MCF 10A (cell line): Measurements from ENCODE around the gene DIP2C. TPM values are rescaled to one million over a fixed set of nuclear protein-coding genes. Genes with fewer than 3 reads are reported as not detected.

ENCODE experiments used
- BruUV-seq: library from RNA; stranded (reverse); fragments of 400-500 nt; replicated peaks from 2 replicates; lab custom pipeline; 2021; lab: Mats Ljungman, UMichigan
- CTCF ChIA-PET: fragments of 300-600 bp; sonication (Branson Sonifier 250); formaldehyde crosslinking; extraction: SDS; loops from one replicate; lab custom pipeline; 2021; ENCODE audit warnings: antibody characterized with exemption, inconsistent platforms; lab: Yijun Ruan, JAX
- POLR2A ChIA-PET: fragments of 300-600, 350-650 bp; sonication (Branson Sonifier 250); formaldehyde crosslinking; extraction: SDS; loops from one replicate; lab custom pipeline; 2020; ENCODE audit warnings: antibody characterized with exemption, inconsistent platforms; lab: Yijun Ruan, JAX
- DNase-seq: peaks from one replicate; pipeline ENCODE4 v3.0.0-alpha.2; 2018; ENCODE audit not compliant: unreplicated experiment
- H3K27ac Mint-ChIP-seq: one replicate; pipeline ENCODE4 v1.8.0; 2022; ENCODE audit warnings: mild to moderate bottlenecking, low read depth, mixed read lengths; ENCODE audit not compliant: unreplicated experiment
- H3K27me3 Mint-ChIP-seq: one replicate; pipeline ENCODE4 v1.8.0; 2022; ENCODE audit warnings: mixed read lengths; ENCODE audit not compliant: insufficient read depth, unreplicated experiment
- H3K36me3 Mint-ChIP-seq: one replicate; pipeline ENCODE4 v1.8.0; 2022; ENCODE audit warnings: mild to moderate bottlenecking, moderate library complexity, mixed read lengths; ENCODE audit not compliant: insufficient read depth, unreplicated experiment
- H3K4me1 Mint-ChIP-seq: one replicate; pipeline ENCODE4 v1.8.0; 2022; ENCODE audit warnings: mixed read lengths; ENCODE audit not compliant: insufficient read depth, unreplicated experiment
- H3K4me3 Mint-ChIP-seq: one replicate; pipeline ENCODE4 v1.8.0; 2022; ENCODE audit warnings: mild to moderate bottlenecking, moderate library complexity, mixed read lengths; ENCODE audit not compliant: unreplicated experiment
- H3K9me3 Mint-ChIP-seq: one replicate; pipeline ENCODE4 v1.8.0; 2022; ENCODE audit warnings: mixed read lengths; ENCODE audit not compliant: unreplicated experiment
- CTCF ChIP-seq: fragments of 200-600 bp; IDR thresholded peaks from one replicate; pipeline ENCODE4 v1.8.0; 2022; ENCODE audit warnings: antibody characterized with exemption, mild to moderate bottlenecking; ENCODE audit not compliant: unreplicated experiment
- intact Hi-C: fragments of 100-400 bp; cut with micrococcal nuclease; formaldehyde crosslinking; loops from 2 replicates; pipeline ENCODE4 v1.14.1; 2022
- total RNA-seq: library from RNA; stranded (reverse); gene quantifications from 2 replicates; pipeline ENCODE4 v1.2.3, GENCODE V29; 2022

The DIP2C gene
- total RNA-seq, 1 experiment from 2014 or later, result 0.37 TPM

DNA sequence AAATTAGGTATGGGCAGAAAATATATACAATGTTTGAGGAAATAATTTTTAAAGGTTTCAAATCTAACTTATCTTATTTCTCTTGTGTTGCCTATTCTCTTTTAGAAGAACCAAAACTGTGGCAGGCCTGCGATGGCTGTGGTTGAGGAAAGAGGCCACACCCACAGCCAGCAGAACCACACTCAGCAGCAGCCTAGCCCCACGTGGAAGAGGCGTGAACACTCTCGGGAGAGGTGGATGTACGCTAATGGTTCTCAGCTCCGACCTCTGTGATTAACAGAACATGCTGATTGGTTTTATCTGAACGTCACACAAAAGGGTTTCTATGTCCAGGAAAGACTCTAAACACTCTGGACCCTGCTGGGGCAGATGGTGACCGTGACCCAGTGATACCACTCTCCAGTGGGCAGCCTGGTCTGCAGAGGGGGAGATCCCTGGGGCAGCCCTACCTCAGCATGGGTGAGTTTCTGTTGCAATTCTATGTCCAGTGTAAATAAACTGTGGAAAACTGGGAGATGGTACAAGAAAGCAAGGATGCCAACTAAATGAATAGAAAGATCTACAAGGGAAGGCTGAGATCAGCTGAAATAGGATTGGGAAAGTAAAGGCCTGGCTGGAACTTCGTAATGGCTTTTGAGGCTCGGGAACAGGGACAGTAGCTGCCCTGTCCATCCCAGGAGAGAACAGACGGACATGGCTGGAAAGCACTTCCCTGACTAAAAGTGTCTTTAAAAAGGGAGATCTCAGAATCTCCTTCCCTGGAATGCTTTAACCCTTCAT is 26.6 kb downstream of the DIP2C start:
- Mint-ChIP-seq H3K4me1 (no peaks in the 10 kb centered on the region), H3K27ac (no peak overlapping the region), H3K9me3 (no peaks in the 10 kb centered on the region), H3K36me3 (no peaks in the 10 kb centered on the region), H3K27me3 (no peaks in the 10 kb centered on the region), H3K4me3 (no peak overlapping the region)
- no peak for DNase-seq
- CTCF ChIA-PET, result no interaction called here
- no TSS peak for BruUV-seq
- TF ChIP-seq CTCF, result no peak
- intact Hi-C loops, result no loop called here
- POLR2A ChIA-PET, result interaction anchor here (0.6 kb wide), 1 partner anchor 100 kb away, joined by 3 read pairs; no protein-coding TSS in a partner anchor

- BruUV-seq, result no TSS peak
- no peak overlapping the region for H3K27ac Mint-ChIP-seq
- no peaks in the 10 kb centered on the region for H3K9me3 Mint-ChIP-seq
- DNase-seq, result no peak
- ChIA-PET POLR2A (interaction anchor here (0.6 kb wide), 1 partner anchor 101 kb away, joined by 3 read pairs; no protein-coding TSS in a partner anchor), CTCF (no interaction called here)
- intact Hi-C loops, result no loop called here
- no peaks in the 10 kb centered on the region for H3K4me1 Mint-ChIP-seq
- no peak for TF ChIP-seq CTCF
- H3K4me3 Mint-ChIP-seq, result no peak overlapping the region
- H3K36me3 Mint-ChIP-seq, result no peaks in the 10 kb centered on the region
- H3K27me3 Mint-ChIP-seq, result no peaks in the 10 kb centered on the region
Measured at GRCh38 chr10:662223-662605, 27.3 kb downstream of the DIP2C start.

- no peak for DNase-seq
- TF ChIP-seq CTCF, result no peak
- Mint-ChIP-seq H3K36me3 (no peaks in the 10 kb centered on the region), H3K27me3 (no peaks in the 10 kb centered on the region), H3K27ac (no peak overlapping the region), H3K4me1 (no peaks in the 10 kb centered on the region), H3K4me3 (no peak overlapping the region), H3K9me3 (no peaks in the 10 kb centered on the region)
- ChIA-PET CTCF (interaction anchor here (0.6 kb wide), 1 partner anchor 113 kb away, joined by 3 read pairs; no protein-coding TSS in a partner anchor), POLR2A (no interaction called here)
- intact Hi-C loops, result no loop called here
- BruUV-seq, result no TSS peak
Measured at GRCh38 chr10:661597-662222, 27.8 kb downstream of the DIP2C start.

- POLR2A ChIA-PET, result interaction anchor here (0.7 kb wide), 1 partner anchor 11 kb away, joined by 3 read pairs; no protein-coding TSS in a partner anchor
- Mint-ChIP-seq H3K4me1 (no peaks in the 10 kb centered on the region), H3K27ac (no peak overlapping the region), H3K4me3 (no peak overlapping the region), H3K9me3 (no peaks in the 10 kb centered on the region), H3K36me3 (no peaks in the 10 kb centered on the region), H3K27me3 (no peaks in the 10 kb centered on the region)
- intact Hi-C loops, result no loop called here
- TF ChIP-seq CTCF, result no peak
- no TSS peak for BruUV-seq
- CTCF ChIA-PET, result interaction anchor here (0.6 kb wide), 2 partner anchors 113 to 1897 kb away, joined by 3 read pairs; no protein-coding TSS in a partner anchor
- DNase-seq, result no peak
Measured at GRCh38 chr10:660970-661596, 28.4 kb downstream of the DIP2C start.
